Measurements from ENCODE around the gene ELP1. TPM values are rescaled to one million over a fixed set of nuclear protein-coding genes. Genes with fewer than 3 reads are reported as not detected.

Gene ELP1
- total and polyA plus RNA-seq, 2 experiments from 2014 or later: 9.1 to 46.3 TPM

DNA sequence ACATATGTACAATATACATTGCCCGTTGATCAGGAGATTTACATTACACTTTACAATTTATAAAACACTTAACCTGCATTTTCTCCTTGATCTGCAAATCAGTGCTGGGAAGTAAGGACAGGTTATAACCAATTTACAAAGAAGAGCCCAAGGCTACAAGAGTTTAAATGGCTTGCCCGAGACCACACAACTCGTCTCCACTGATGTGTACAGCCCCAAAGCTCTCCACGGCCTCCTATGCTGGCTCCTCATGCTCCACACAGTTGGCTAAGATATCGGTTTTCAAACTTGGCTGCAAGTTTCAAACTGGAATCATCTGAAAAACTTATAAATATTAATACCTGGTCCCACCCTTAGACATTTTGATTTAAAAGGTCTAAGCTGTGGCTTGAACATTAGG, 88.4 kb downstream of the ELP1 start:
- peaks cover 2% of the 10 kb centered on the region; the same call in 1 of the 3 replicates for H3K4me1 Mint-ChIP-seq
- H3K36me3 Mint-ChIP-seq (ENCODE audit: low read depth): no peaks in the 10 kb centered on the region
- H3K9me3 Mint-ChIP-seq: no peaks in the 10 kb centered on the region; the same call in 2 of the 3 replicates
- Histone ChIP-seq H3K4me2 (no peak overlapping the region), H3K36me3 (ENCODE audit: insufficient read depth) (no peaks in the 10 kb centered on the region), H4K20me1 (replicated peaks; ENCODE audit: insufficient read depth) (no peaks in the 10 kb centered on the region), H3K27ac (ENCODE audit: low read depth) (no peak overlapping the region), H2AFZ (no peak overlapping the region), H3K9me2 (ENCODE audit: insufficient read depth) (no peaks in the 10 kb centered on the region), H3K79me2 (replicated peaks; ENCODE audit: insufficient read depth) (no peaks in the 10 kb centered on the region), H3K27me3 (ENCODE audit: insufficient read depth) (no peaks in the 10 kb centered on the region), H3K4me3 (no peak overlapping the region), H3F3A (replicated peaks; ENCODE audit: low read depth) (no peaks in the 10 kb centered on the region), H3K4me1 (ENCODE audit: insufficient read depth) (peaks cover 3% of the 10 kb centered on the region; the same call in 1 of the 2 replicates)
- peaks cover 2% of the 10 kb centered on the region for H3K27me3 Mint-ChIP-seq (ENCODE audit: insufficient read depth, low read depth, poor library complexity)
- ATAC-seq (no peak), DNase-seq (ENCODE audit: low spot score) (no peak)
- no peak for TF ChIP-seq ZNF114 (CRISPR knock-in tag; IDR thresholded peaks at IDR 0.05)
- TF ChIP-seq, protein P1, sequence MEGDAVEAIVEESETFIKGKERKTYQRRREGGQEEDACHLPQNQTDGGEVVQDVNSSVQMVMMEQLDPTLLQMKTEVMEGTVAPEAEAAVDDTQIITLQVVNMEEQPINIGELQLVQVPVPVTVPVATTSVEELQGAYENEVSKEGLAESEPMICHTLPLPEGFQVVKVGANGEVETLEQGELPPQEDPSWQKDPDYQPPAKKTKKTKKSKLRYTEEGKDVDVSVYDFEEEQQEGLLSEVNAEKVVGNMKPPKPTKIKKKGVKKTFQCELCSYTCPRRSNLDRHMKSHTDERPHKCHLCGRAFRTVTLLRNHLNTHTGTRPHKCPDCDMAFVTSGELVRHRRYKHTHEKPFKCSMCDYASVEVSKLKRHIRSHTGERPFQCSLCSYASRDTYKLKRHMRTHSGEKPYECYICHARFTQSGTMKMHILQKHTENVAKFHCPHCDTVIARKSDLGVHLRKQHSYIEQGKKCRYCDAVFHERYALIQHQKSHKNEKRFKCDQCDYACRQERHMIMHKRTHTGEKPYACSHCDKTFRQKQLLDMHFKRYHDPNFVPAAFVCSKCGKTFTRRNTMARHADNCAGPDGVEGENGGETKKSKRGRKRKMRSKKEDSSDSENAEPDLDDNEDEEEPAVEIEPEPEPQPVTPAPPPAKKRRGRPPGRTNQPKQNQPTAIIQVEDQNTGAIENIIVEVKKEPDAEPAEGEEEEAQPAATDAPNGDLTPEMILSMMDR (conservative IDR thresholded peaks at IDR 0.05; ENCODE audit: low read depth in 2 of 2): no peak
- no peak for TF ChIP-seq POLR2AphosphoS5 (IDR thresholded peaks at IDR 0.05; ENCODE audit: low read depth)
- TF ChIP-seq, protein P2, sequence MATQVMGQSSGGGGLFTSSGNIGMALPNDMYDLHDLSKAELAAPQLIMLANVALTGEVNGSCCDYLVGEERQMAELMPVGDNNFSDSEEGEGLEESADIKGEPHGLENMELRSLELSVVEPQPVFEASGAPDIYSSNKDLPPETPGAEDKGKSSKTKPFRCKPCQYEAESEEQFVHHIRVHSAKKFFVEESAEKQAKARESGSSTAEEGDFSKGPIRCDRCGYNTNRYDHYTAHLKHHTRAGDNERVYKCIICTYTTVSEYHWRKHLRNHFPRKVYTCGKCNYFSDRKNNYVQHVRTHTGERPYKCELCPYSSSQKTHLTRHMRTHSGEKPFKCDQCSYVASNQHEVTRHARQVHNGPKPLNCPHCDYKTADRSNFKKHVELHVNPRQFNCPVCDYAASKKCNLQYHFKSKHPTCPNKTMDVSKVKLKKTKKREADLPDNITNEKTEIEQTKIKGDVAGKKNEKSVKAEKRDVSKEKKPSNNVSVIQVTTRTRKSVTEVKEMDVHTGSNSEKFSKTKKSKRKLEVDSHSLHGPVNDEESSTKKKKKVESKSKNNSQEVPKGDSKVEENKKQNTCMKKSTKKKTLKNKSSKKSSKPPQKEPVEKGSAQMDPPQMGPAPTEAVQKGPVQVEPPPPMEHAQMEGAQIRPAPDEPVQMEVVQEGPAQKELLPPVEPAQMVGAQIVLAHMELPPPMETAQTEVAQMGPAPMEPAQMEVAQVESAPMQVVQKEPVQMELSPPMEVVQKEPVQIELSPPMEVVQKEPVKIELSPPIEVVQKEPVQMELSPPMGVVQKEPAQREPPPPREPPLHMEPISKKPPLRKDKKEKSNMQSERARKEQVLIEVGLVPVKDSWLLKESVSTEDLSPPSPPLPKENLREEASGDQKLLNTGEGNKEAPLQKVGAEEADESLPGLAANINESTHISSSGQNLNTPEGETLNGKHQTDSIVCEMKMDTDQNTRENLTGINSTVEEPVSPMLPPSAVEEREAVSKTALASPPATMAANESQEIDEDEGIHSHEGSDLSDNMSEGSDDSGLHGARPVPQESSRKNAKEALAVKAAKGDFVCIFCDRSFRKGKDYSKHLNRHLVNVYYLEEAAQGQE (IDR thresholded peaks at IDR 0.05; ENCODE audit: unreplicated experiment): no peak
- no peak for TF ChIP-seq EZH2phosphoT487 (IDR thresholded peaks at IDR 0.05; ENCODE audit: unreplicated experiment)
- TF ChIP-seq NANOG (IDR thresholded peaks at IDR 0.05; ENCODE audit: borderline replicate concordance): no peak
- no peak for TF ChIP-seq ZNF331 (CRISPR knock-in tag; IDR thresholded peaks at IDR 0.05; ENCODE audit: low read depth)
- TF ChIP-seq, protein P3, sequence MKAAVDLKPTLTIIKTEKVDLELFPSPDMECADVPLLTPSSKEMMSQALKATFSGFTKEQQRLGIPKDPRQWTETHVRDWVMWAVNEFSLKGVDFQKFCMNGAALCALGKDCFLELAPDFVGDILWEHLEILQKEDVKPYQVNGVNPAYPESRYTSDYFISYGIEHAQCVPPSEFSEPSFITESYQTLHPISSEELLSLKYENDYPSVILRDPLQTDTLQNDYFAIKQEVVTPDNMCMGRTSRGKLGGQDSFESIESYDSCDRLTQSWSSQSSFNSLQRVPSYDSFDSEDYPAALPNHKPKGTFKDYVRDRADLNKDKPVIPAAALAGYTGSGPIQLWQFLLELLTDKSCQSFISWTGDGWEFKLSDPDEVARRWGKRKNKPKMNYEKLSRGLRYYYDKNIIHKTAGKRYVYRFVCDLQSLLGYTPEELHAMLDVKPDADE (IDR thresholded peaks at IDR 0.05): no peak
- no peak for TF ChIP-seq CREB1 (CRISPR knock-in tag; IDR thresholded peaks at IDR 0.05; ENCODE audit: low read depth)
- no peak overlapping the region for H3K4me3 Mint-ChIP-seq
- H3K27ac Mint-ChIP-seq: no peak overlapping the region

DNA sequence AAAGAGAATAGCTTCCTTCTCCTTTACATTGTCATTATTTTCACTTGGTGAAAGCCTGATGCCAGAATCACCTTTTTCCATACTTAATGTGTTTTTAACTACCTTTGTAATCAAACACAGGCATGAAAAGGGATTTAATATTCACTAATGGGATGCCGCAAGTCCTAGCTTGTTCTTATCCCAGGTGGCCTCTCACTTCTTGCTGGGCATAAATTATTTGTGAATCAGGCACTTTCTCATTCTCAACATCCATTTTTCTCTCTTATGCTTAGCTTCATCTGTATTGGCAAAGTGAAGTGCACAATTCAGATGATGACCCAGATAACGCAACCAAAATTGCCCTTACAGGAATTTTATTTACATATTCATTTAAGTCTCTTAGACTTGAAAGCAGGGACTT, 89.1 kb downstream of the ELP1 start:
- no peaks in the 10 kb centered on the region for H3K79me2 ChIP-seq (replicated peaks; ENCODE audit: insufficient read depth)
- no peaks in the 10 kb centered on the region; the same call in 2 of the 3 replicates for H3K9me3 Mint-ChIP-seq
- ATAC-seq (no peak), DNase-seq (ENCODE audit: low spot score) (no peak)
- peaks cover 2% of the 10 kb centered on the region for H3K27me3 Mint-ChIP-seq (ENCODE audit: insufficient read depth, low read depth, poor library complexity)
- no peak overlapping the region for H3K4me3 ChIP-seq
- H3K4me2 ChIP-seq: no peak overlapping the region
- no peaks in the 10 kb centered on the region for H3K36me3 Mint-ChIP-seq (ENCODE audit: low read depth)
- H4K20me1 ChIP-seq (replicated peaks; ENCODE audit: insufficient read depth): no peaks in the 10 kb centered on the region
- H3K36me3 ChIP-seq (ENCODE audit: insufficient read depth): no peaks in the 10 kb centered on the region
- H3K4me1 ChIP-seq (ENCODE audit: insufficient read depth): peaks cover 3% of the 10 kb centered on the region; the same call in 1 of the 2 replicates
- H3K9me2 ChIP-seq (ENCODE audit: insufficient read depth): no peaks in the 10 kb centered on the region
- H3K27ac Mint-ChIP-seq: no peak overlapping the region
- no peak overlapping the region for H3K27ac ChIP-seq (ENCODE audit: low read depth)
- H2AFZ ChIP-seq: no peak overlapping the region
- no peak overlapping the region for H3K4me3 Mint-ChIP-seq
- H3K27me3 ChIP-seq (ENCODE audit: insufficient read depth): no peaks in the 10 kb centered on the region
- peaks cover 2% of the 10 kb centered on the region; the same call in 1 of the 3 replicates for H3K4me1 Mint-ChIP-seq
- no peaks in the 10 kb centered on the region for H3F3A ChIP-seq (replicated peaks; ENCODE audit: low read depth)
- no peak for TF ChIP-seq JUNB (IDR thresholded peaks at IDR 0.05; ENCODE audit: unreplicated experiment)
- TF ChIP-seq ZNF331 (CRISPR knock-in tag; IDR thresholded peaks at IDR 0.05; ENCODE audit: low read depth): no peak
- TF ChIP-seq CREB1 (CRISPR knock-in tag; IDR thresholded peaks at IDR 0.05; ENCODE audit: low read depth): no peak
- TF ChIP-seq, protein P1 (conservative IDR thresholded peaks at IDR 0.05; ENCODE audit: low read depth in 2 of 2): no peak
- no peak for TF ChIP-seq POLR2AphosphoS5 (IDR thresholded peaks at IDR 0.05; ENCODE audit: low read depth)

Data from GM23338 (cell line).